ENCODE data around the gene ZNHIT6. TPM values are rescaled to one million over a fixed set of nuclear protein-coding genes. Genes with fewer than 3 reads are reported as not detected.

The ZNHIT6 gene
- polyA plus RNA-seq, 1 donor (not counting 4 experiments of a cell fraction or from before 2014, with no cell fraction given), result 20.9 TPM

- H3K9me3 ChIP-seq (ENCODE audit: control insufficient read depth, low read depth, low read length), result no peaks in the 10 kb centered on the region
- DNase-seq (ENCODE audit: low read depth, low spot score), result peak; percentile 11
- no peak overlapping the region for H2AFZ ChIP-seq (ENCODE audit: control insufficient read depth, low read length)
- peaks cover 4 to 8% of the 10 kb centered on the region in 2 experiments for H3K36me3 ChIP-seq (ENCODE audit: control insufficient read depth in 2 of 2, extremely low read depth in 1 of 2, insufficient read depth in 2 of 2, low read length in 2 of 2)
- peak in 2 of 3 experiments; percentile 36 to 41 for TF ChIP-seq CTCF (optimal IDR thresholded peaks at IDR 0.05 in 1 of 3, IDR thresholded peaks at IDR 0.05 in 1 of 3, conservative IDR thresholded peaks at IDR 0.05 in 1 of 3; ENCODE audit: extremely low read depth in 1 of 3, insufficient read depth in 2 of 3, low read length in 3 of 3)
- no peak for TF ChIP-seq EZH2 (IDR thresholded peaks at IDR 0.05; ENCODE audit: low read length)
- peaks cover 4% of the 10 kb centered on the region for H3K4me1 ChIP-seq (ENCODE audit: control insufficient read depth, extremely low read depth, insufficient read depth, low read length)
- H4K20me1 ChIP-seq (ENCODE audit: control insufficient read depth, extremely low read depth, insufficient read depth, low read length), result no peaks in the 10 kb centered on the region
- no peak for FAIRE-seq
- dilution Hi-C loops (cut with MboI; ENCODE audit: extremely low pct_ligation_motif_present, low sequenced_read_pairs), result no loop called here
- H3K9ac ChIP-seq (ENCODE audit: control insufficient read depth, extremely low read depth, insufficient read depth, low read length), result no peak overlapping the region
- H3K9me1 ChIP-seq (ENCODE audit: control insufficient read depth, extremely low read depth, insufficient read depth, low read length), result no peaks in the 10 kb centered on the region
- H3K4me3 ChIP-seq (ENCODE audit: control insufficient read depth in 2 of 3, extremely low read depth in 1 of 3, insufficient read depth in 2 of 3, low read depth in 1 of 3, low read length in 3 of 3), result no peak overlapping the region
- H3K27ac ChIP-seq (ENCODE audit: control insufficient read depth, insufficient read depth, low read length), result no peak overlapping the region
- no peaks in the 10 kb centered on the region for H3K27me3 ChIP-seq (ENCODE audit: control insufficient read depth, extremely low read depth, insufficient read depth, low read length)
- H3K79me2 ChIP-seq (ENCODE audit: control insufficient read depth, insufficient read depth, low read length), result peaks cover 35% of the 10 kb centered on the region
- H3K4me2 ChIP-seq (ENCODE audit: control insufficient read depth, extremely low read depth, insufficient read depth, low read depth, low read length), result no peak overlapping the region
These were observed 15.4 kb downstream of the ZNHIT6 start for GRCh38 chr1:85692730-85693314.

GRCh38 chr1:85689775-85690404, 18.3 kb downstream of the ZNHIT6 start:
- dilution Hi-C loops (cut with MboI; ENCODE audit: extremely low pct_ligation_motif_present, low sequenced_read_pairs), result no loop called here
- peaks cover 36% of the 10 kb centered on the region for H3K79me2 ChIP-seq (ENCODE audit: control insufficient read depth, insufficient read depth, low read length)
- no peaks in the 10 kb centered on the region for H3K9me3 ChIP-seq (ENCODE audit: control insufficient read depth, low read depth, low read length)
- H4K20me1 ChIP-seq (ENCODE audit: control insufficient read depth, extremely low read depth, insufficient read depth, low read length), result peaks cover 3% of the 10 kb centered on the region
- H3K4me2 ChIP-seq (ENCODE audit: control insufficient read depth, extremely low read depth, insufficient read depth, low read depth, low read length), result no peak overlapping the region
- H3K27me3 ChIP-seq (ENCODE audit: control insufficient read depth, extremely low read depth, insufficient read depth, low read length), result no peaks in the 10 kb centered on the region
- no peak overlapping the region for H3K4me3 ChIP-seq (ENCODE audit: control insufficient read depth in 2 of 3, extremely low read depth in 1 of 3, insufficient read depth in 2 of 3, low read depth in 1 of 3, low read length in 3 of 3)
- H3K9ac ChIP-seq (ENCODE audit: control insufficient read depth, extremely low read depth, insufficient read depth, low read length), result no peak overlapping the region
- DNase-seq (ENCODE audit: low read depth, low spot score), result no peak
- no peaks in the 10 kb centered on the region for H3K9me1 ChIP-seq (ENCODE audit: control insufficient read depth, extremely low read depth, insufficient read depth, low read length)
- H3K4me1 ChIP-seq (ENCODE audit: control insufficient read depth, extremely low read depth, insufficient read depth, low read length), result peaks cover 4% of the 10 kb centered on the region
- no peak overlapping the region for H2AFZ ChIP-seq (ENCODE audit: control insufficient read depth, low read length)
- no peak overlapping the region for H3K27ac ChIP-seq (ENCODE audit: control insufficient read depth, insufficient read depth, low read length)
- peaks cover 4 to 8% of the 10 kb centered on the region in 2 experiments for H3K36me3 ChIP-seq (ENCODE audit: control insufficient read depth in 2 of 2, extremely low read depth in 1 of 2, insufficient read depth in 2 of 2, low read length in 2 of 2)
- FAIRE-seq, result peak; percentile 5
- TF ChIP-seq CTCF (optimal IDR thresholded peaks at IDR 0.05 in 1 of 3, IDR thresholded peaks at IDR 0.05 in 1 of 3, conservative IDR thresholded peaks at IDR 0.05 in 1 of 3; ENCODE audit: extremely low read depth in 1 of 3, insufficient read depth in 2 of 3, low read length in 3 of 3), result no peak
- TF ChIP-seq EZH2 (IDR thresholded peaks at IDR 0.05; ENCODE audit: low read length), result no peak
